ENCODE data around the gene DCST1. TPM values are rescaled to one million over a fixed set of nuclear protein-coding genes. Genes with fewer than 3 reads are reported as not detected.
"Not testable (repeated sequence)": the region's sequence is repeated elsewhere in the genome, so short reads cannot be mapped to it uniquely, and the experiment has no call there.

The DCST1 gene
- total RNA-seq, 4 donors from 2014 or later: 0.42 TPM; not detected in 3

DNA sequence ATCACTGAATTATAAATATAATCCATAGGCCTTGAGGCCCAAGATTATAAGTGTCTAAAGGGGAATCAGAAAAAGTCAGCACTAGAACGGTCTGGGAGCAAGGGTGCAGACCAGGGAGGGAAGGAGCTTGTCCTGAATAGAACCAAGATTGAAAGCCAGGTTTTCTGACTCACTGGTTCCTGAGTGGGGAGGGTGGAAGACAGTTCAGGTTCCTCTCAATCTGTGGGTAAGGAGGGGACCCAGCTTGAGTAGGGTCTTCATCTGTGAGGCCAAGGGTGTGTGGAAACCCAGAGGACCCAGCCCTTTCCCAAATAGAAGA lies 39.4 kb upstream of the DCST1 start:
- intact Hi-C loops (cut with DNase I): no loop called here
- Histone ChIP-seq H3K27ac (replicated peaks in 1 of 4) (no peak overlapping the region), H3K4me1 (peaks cover 6 to 26% (median 21%) of the 10 kb centered on the region in 4 donors), H3K9me3 (no peaks in the 10 kb centered on the region), H3K27me3 (no peaks in the 10 kb centered on the region), H3K4me3 (no peak overlapping the region), H3K36me3 (peaks cover 7 to 39% (median 36%) of the 10 kb centered on the region in 4 donors)
- DNase-seq (ENCODE audit: extremely low spot score): no peak
- TF ChIP-seq, protein P1, sequence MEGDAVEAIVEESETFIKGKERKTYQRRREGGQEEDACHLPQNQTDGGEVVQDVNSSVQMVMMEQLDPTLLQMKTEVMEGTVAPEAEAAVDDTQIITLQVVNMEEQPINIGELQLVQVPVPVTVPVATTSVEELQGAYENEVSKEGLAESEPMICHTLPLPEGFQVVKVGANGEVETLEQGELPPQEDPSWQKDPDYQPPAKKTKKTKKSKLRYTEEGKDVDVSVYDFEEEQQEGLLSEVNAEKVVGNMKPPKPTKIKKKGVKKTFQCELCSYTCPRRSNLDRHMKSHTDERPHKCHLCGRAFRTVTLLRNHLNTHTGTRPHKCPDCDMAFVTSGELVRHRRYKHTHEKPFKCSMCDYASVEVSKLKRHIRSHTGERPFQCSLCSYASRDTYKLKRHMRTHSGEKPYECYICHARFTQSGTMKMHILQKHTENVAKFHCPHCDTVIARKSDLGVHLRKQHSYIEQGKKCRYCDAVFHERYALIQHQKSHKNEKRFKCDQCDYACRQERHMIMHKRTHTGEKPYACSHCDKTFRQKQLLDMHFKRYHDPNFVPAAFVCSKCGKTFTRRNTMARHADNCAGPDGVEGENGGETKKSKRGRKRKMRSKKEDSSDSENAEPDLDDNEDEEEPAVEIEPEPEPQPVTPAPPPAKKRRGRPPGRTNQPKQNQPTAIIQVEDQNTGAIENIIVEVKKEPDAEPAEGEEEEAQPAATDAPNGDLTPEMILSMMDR (IDR thresholded peaks at IDR 0.05): no peak
- TF ChIP-seq EP300 (IDR thresholded peaks at IDR 0.05) (no peak), POLR2A (IDR thresholded peaks at IDR 0.05; ENCODE audit: low read depth) (no peak), POLR2AphosphoS5 (IDR thresholded peaks at IDR 0.05) (no peak)
- WGBS: 50% methylated on average over 1 of the region's 1 CpG

DNA sequence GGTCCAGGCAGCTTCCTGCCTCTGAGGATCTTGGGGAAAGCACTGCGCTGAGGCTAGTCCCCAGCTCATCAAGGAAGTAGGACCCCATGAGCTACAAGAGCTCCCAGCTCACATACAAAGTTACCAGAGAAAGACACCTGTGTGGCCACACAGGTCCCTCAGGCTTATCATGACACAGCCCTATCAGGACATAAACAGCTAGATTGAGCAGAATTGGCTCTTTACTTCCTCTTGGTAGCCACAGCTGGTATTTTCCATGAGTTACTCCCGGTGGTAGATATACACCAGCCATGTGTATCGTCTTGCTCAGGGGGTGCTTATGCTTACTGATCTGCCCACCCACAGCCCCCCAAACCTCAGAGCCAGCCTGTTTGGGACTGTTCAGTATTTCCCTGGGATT lies 39.0 kb upstream of the DCST1 start:
- TF ChIP-seq, protein P1 (IDR thresholded peaks at IDR 0.05): no peak
- Histone ChIP-seq H3K27me3 (no peaks in the 10 kb centered on the region), H3K36me3 (peaks cover 7 to 36% (median 32%) of the 10 kb centered on the region in 4 donors), H3K27ac (replicated peaks in 1 of 4) (no peak overlapping the region), H3K4me1 (peaks cover 10 to 26% (median 23%) of the 10 kb centered on the region in 4 donors), H3K4me3 (no peak overlapping the region), H3K9me3 (no peaks in the 10 kb centered on the region)
- no peak for DNase-seq (ENCODE audit: extremely low spot score)
- 76% methylated on average over 3 of the region's 3 CpGs for WGBS
- intact Hi-C loops (cut with DNase I): no loop called here

DNA sequence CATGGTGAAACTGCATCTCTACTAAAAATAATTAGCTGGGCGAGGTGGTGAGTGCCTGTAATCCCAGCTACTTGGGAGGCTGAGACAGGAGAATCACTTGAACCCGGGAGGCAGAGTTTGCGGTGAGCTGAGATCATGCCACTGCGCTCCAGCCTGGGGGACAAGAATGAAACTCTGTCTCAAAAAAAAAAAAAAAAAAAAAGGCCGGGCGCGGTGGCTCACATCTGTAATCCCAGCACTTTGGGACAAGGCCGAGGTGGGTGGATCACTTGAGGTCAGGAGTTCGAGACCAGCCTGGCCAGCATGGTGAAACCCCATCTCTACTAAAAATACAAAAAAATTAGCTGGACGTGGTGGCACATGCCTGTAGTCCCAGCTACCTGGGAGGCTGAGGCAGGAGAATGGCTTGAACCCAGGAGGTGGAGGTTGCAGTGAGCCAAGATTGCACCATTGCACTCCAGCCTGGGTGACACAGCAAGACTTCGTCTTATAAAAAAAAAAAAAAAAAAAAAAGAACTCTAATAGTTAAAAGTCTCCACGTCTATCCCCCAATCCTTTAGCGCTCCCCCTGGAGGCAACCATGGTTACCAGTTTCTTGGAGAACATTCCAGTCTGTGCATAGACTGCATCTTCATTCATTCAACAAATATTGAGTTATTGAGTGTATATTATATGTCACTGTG lies 38.2 kb upstream of the DCST1 start:
- not testable (repeated sequence) for H3K4me3 ChIP-seq; H3K9me3 ChIP-seq; H3K27ac ChIP-seq (replicated peaks in 1 of 4); H3K27me3 ChIP-seq; DNase-seq (ENCODE audit: extremely low spot score)
- Histone ChIP-seq H3K4me1 (peaks cover 17 to 31% (median 30%) of the 10 kb centered on the region in 4 donors), H3K36me3 (peaks cover 2 to 27% (median 24%) of the 10 kb centered on the region in 4 donors)
- TF ChIP-seq, protein P1 (IDR thresholded peaks at IDR 0.05): peak; percentile 33 to 44 (median 43)
- intact Hi-C loops (cut with DNase I): loop anchor here (5.0 kb wide), 1 partner anchor 33 kb away; the partner anchor contains the start of gene PYGO2
- 62% methylated on average over 13 of the region's 13 CpGs for WGBS

DNA sequence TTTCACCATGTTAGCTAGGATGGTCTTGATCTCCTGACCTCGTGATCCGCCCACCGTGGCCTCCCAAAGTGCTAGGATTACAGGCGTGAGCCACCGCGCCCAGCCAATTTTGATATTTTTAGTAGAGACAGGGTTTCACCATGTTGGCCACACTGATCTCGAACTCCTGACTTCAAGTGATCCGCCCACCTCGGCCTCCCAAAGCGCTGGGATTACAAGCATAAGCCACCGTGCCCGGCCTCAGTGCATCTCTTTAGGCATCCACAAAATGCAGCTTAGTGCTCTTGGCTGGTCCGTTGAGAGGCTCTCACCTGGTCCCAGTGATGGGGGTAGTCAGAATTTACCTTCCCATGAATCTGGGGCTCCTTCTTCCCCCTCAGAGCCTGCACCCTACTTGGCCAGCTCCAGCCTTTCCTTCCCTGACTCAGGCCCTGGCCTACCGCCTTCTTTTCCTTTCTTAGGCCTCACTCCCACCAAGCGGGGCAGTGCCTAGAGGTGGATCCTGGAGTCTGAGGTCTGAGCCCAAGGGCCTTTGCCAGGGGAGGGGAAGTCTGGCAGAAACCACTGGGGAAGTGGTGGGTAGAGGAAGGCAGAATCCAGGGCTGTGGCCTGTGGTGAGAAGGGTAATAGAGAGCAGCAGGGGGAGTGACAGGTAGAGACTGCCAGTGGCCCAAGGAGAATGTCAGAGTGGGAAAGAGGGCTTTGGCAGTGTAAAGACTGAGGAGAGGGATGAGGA lies 36.5 kb upstream of the DCST1 start:
- Histone ChIP-seq H3K9me3 (no peaks in the 10 kb centered on the region), H3K27me3 (no peaks in the 10 kb centered on the region), H3K4me3 (no peak overlapping the region), H3K4me1 (peaks cover 17 to 36% (median 33%) of the 10 kb centered on the region in 4 donors), H3K27ac (replicated peaks in 1 of 4) (no peak overlapping the region), H3K36me3 (peaks cover 0 to 12% (median 11%) of the 10 kb centered on the region in 4 donors)
- no peak for TF ChIP-seq POLR2A (IDR thresholded peaks at IDR 0.05; ENCODE audit: low read depth)
- no peak for TF ChIP-seq POLR2AphosphoS5 (IDR thresholded peaks at IDR 0.05)
- TF ChIP-seq, protein P1 (IDR thresholded peaks at IDR 0.05): no peak
- 81% methylated on average over 15 of the region's 15 CpGs for WGBS
- intact Hi-C loops (cut with DNase I): loop anchor here (5.0 kb wide), 1 partner anchor 35 kb away; the partner anchor contains the start of gene PYGO2
- DNase-seq (ENCODE audit: extremely low spot score): no peak

Measured in esophagus muscularis mucosa (tissue), 4 donors.